GM19023 (cell line): ENCODE data around the gene CRIP1.

Source experiments
- ATAC-seq: cut with Tn5 transposase; IDR thresholded peaks from one replicate; pipeline ENCODE4 v1.9.1; 2021; ENCODE audit warnings: mild to moderate bottlenecking, moderate library complexity; ENCODE audit not compliant: unreplicated experiment

Gene CRIP1

DNA sequence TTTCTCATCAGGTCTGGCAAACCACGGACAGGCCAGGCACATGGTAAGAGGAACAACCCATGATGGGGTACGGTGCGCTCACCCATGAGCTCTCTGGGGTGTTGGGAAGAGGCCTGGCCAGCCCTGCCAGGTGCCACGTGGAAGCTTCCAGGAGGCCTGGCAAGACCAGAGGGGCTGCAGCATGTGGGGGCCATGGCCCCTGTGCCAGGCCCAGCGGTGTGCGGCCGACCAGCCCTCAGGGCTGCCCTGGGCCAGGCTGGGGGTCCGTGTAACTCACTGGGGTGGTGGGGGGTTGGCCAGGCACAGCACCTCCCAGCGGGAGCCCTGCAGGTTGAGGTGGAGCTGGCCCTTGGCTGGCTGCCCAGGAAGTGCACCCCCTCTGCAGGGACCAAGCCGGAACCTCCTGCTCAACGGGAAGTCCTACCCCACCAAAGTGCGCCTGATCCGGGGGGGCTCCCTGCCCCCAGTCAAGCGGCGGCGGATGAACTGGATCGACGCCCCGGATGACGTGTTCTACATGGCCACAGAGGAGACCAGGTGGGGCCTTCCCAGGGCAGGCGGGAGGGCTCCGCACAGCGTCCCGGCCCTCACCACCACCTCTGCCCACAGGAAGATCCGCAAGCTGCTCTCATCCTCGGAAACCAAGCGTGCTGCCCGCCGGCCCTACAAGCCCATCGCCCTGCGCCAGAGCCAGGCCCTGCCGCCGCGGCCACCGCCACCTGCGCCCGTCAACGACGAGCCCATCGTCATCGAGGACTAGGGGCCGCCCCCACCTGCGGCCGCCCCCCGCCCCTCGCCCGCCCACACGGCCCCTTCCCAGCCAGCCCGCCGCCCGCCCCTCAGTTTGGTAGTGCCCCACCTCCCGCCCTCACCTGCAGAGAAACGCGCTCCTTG, 17.0 kb upstream of the CRIP1 start:
- no peak for ATAC-seq

DNA sequence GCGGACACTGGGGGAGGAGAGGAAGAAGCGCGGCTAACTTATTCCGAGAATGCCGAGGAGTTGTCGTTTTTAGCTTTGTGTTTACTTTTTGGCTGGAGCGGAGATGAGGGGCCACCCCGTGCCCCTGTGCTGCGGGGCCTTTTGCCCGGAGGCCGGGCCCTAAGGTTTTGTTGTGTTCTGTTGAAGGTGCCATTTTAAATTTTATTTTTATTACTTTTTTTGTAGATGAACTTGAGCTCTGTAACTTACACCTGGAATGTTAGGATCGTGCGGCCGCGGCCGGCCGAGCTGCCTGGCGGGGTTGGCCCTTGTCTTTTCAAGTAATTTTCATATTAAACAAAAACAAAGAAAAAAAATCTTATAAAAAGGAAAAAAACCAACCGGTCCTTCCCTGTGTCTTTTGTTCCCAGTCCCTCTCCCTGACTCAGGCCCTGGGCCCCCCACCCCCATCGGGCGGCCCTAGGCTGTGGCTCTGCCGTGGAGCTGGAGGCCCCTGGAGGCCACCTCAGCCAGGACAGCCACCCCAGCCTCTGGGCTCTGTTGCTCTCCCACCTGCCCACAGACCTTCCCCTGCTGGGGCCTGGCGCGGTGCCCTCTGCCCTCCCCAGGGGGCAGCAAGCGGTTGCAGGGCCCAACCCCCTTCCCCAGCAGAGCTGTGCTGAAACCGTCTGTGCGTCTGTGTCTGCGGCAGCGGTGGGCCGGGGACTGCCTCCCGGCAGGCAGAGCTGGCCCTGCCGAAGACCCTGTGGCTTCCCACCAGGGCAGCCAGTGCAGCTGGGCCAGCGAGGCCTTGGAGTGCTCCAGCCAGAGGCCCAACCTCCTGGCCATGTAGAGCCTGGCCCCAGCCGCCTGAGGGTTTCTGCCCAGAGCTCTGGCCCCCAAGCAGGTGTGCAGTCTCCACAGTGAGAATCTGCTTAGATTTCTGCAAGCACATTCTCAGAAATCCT, 16.1 kb upstream of the CRIP1 start:
- no peak for ATAC-seq

GRCh38 chr14:105471297-105471821, 15.3 kb upstream of the CRIP1 start:
- ATAC-seq: no peak

- ATAC-seq: no peak
These were observed 14.7 kb upstream of the CRIP1 start for GRCh38 chr14:105471823-105472485.

GRCh38 chr14:105472486-105472991, 14.1 kb upstream of the CRIP1 start:
- ATAC-seq: no peak

DNA sequence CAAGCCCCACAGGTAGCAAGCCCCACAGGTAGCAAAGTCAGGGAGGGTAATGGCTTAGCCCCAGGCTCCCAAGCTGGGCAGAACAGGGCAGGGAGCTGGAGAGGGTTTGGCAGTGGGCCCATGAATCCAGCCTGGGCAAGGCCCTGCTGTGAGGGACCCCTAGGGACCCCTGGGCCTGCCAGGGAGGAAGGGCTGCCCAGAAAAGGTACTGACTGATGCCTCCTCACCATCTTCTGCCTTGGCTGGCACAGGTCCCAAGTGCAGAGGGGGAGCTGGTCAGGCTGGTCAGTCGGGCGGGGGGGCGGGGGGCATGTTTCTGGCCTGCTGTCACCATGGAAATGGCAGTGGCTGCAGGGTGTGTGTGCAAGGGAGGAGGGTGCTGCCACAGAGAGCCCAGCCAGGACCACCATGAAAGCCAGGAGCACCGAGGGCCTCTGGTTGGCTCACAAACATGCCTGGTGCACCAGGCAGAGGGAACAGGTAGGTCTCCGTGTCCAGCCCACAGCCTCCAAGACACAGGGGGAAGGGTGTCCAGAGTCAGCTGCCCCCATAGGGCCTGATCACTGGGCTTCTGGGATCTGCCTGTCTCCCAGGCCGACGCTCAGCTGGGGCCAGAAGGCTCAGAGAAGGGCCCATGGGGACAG, 13.5 kb upstream of the CRIP1 start:
- no peak for ATAC-seq

DNA sequence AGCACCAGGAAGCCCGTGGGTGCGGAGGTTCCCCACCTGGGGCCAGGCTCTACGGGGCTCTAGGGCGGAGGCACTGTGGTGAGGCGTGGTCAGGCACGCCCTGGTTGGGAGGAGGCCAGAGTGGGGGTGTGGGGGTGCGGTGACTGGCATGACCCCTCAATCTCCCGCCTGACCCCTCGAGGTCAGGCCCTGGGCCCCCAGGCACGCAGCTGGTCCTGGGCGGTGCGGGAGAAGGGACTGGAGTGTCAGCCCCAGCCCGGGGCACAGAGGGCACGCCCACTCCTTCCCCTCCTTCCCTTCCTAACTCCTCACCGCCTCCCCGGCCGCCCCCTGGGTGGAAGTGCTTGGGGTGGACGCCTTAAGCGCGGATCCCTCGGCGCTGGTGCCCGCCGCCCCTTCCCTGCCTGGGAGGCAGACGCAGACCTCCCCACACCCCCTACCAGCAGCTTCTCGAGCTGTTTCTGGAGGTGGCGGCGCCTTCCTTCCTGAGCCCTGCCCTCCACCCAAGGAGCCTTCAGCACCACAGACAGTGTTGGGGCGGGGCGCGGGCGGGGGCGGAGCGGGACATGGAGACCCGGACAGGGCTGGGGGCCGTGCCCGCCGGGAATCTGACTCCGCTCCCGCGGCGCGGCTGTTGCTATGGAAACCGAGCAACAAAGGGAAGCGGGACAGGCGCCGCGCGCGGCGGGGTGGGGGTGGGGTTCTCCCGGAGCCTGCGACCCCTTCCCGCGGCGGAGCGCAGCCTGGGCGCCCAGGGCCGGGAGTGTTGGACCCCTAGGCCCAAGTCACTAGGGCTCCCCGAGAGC, 12.8 kb upstream of the CRIP1 start:
- ATAC-seq: no peak

- no peak for ATAC-seq
These were observed 12.0 kb upstream of the CRIP1 start, which contains the start of gene CRIP2 for GRCh38 chr14:105474483-105475268. Gene CRIP2 (plus strand): TSS chr14:105474821. CDS start chr14:105474863, 42 bp downstream.

GRCh38 chr14:105475269-105476096, 11.2 kb upstream of the CRIP1 start:
- ATAC-seq: no peak

- ATAC-seq: no peak
These were observed 10.4 kb upstream of the CRIP1 start for GRCh38 chr14:105476097-105476830.

GRCh38 chr14:105476831-105477659, 9.6 kb upstream of the CRIP1 start:
- ATAC-seq: no peak

GRCh38 chr14:105477660-105478397, 8.9 kb upstream of the CRIP1 start:
- ATAC-seq: no peak

GRCh38 chr14:105478398-105479251, 8.1 kb upstream of the CRIP1 start:
- ATAC-seq: no peak

DNA sequence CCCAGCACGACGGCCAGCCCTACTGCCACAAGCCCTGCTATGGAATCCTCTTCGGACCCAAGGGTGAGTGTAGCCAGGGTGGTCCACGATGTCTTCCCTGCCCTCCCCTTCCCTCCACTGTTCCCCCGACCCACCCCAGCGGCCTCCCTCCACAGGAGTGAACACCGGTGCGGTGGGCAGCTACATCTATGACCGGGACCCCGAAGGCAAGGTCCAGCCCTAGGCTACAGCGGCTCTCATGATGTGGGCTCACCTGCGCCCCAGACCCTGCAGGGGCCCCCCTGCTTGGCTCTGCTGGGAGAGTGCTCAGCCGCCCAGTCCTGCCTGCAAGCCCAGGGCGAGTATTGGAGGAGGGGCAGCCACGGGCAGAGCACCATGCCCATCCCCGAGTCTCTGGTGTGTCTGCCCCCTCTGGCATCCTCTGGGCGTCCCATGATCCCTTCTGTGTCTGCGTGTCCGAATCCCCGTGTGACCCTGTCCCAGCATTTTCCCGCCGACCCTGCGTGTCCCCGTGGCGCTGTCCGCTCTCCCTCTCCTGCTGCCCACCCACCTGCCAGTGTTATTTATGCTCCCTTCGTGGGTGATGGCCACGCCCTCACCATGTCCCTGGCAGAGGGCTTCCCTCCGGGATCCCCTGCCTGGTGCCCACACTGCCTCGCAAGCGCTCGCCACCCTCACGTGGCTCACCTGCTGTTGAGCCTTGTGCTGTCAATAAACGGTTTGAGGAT, 7.1 kb upstream of the CRIP1 start:
- no peak for ATAC-seq
